ENCODE results near the gene TYW1B.
"Not testable (repeated sequence)": the region's sequence is repeated elsewhere in the genome, so short reads cannot be mapped to it uniquely, and the experiment has no call there.

The TYW1B gene

DNA sequence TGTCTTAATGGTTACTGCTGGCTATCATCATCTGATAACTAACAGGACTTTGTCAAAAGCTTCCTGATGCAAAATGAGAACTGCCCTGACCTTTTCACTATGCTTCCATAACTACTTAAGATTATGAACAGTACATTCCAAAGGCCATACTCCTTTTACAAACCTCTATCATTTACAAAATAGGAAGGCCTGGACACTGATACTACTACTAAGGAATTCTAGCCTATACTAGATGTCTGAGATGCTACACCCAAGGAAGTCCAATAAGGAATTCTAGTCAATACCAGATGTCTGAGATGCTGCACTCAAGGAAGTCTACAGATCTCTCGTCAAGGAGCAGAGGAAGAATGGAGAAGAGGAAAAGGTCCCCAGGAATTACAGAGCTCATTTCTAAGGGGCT is 130.9 kb downstream of the TYW1B start:
- not testable (repeated sequence) for DNase-seq (ENCODE audit: low read depth)

GRCh38 chr7:72696643-72697042 is 131.4 kb downstream of the TYW1B start:
- not testable (repeated sequence) for DNase-seq (ENCODE audit: low read depth)

GRCh38 chr7:72695482-72695881 is 132.5 kb downstream of the TYW1B start:
- DNase-seq (ENCODE audit: low read depth), result not testable (repeated sequence)

DNA sequence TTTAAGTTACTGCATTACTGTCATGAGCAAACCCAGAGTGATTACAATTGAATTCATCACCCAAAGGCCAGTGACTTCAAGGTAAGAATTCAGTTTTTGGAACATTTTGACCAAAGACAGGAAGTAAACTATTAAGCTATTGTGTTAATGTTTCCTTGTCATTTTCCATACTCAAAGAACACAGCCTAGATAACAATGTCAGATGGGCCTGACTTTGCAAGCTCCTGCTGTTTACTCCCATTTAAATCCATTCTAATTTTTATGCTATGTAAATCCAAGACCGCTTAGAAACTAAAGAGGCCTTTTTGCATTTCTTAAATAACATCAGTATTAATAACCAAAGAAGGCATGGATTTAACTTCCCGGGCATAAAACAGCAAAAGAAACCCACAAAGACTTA is 136.6 kb downstream of the TYW1B start:
- not testable (repeated sequence) for DNase-seq (ENCODE audit: low read depth)

DNA sequence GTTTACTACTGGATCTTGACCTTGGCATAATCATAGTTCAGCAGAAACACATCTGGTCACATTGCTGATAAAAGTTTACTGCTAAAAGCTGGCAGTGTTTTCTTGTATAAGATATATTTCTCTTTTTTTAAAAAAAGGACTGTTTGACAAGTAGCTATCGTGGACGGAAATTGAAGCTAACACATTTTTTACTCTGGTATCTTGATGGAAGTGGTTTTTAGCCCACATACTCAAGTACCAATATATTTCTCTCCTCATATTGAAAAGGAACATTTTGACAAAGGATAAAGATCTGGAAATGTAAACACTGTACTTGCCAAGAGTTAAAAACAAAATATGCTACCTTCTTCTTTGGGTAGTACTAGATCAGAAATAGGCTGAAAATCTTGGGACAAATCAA is 137.8 kb downstream of the TYW1B start:
- DNase-seq (ENCODE audit: low read depth), result not testable (repeated sequence)

DNA sequence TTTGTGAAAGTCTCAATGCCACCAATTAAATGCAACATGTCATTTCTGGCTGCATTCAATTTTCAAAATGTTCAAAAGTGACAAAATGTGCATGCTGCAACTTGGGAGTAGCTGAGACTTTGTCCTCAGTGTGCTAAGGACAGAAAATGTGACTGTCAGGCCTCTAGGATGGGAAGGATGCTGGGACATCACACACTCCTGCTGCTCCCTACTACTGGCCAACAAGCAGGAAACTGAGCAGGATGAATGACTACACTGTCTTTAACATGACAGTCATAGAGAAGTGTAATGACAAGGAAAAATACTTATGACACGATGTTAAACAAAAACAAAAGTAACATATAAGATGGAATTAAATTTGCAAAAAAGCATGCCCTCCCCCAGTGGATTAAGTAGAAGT is 138.7 kb downstream of the TYW1B start:
- DNase-seq (ENCODE audit: low read depth), result not testable (repeated sequence)

- DNase-seq (ENCODE audit: low read depth), result not testable (repeated sequence)
Observed at GRCh38 chr7:72681211-72681610, 146.8 kb downstream of the TYW1B start.

DNA sequence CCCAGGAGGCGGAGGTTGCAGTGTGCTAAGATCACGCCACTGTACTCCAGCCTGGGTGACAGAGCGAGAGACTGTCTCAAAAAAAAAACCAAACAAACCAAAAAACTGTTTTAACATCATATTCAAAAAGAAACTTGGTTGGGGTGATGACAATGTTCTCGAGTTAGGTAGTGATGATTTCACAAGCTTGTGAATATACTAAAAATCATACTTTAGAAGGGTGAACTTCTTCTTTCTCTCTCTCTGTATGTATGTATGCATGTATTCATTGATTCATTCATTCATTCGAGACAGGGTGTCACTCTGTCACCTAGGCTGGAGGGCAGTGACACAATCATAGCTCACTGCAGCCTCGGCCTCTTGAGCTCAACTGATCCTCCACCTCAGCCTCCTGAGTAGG is 151.1 kb downstream of the TYW1B start:
- DNase-seq (ENCODE audit: low read depth), result not testable (repeated sequence)

GRCh38 chr7:72676086-72676690 is 151.8 kb downstream of the TYW1B start:
- not testable (repeated sequence) for DNase-seq (ENCODE audit: low read depth)

DNA sequence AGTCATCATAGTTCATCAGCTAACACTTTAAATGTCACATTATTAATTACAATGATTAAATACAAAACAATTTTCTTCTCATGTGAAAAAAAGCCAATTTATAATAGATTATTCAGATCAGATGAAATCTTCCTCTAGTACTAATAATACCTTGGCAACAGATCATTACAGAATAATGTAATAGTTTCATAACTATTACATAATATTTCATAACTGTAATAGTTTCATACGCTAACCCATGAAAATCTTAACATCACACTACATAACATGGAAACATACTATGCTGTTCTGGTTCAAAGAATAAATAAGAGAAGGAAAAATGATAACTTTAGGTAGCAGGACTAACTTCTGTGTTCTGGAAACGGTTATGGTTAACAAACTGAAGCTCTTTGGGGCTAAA is 152.3 kb downstream of the TYW1B start:
- DNase-seq (ENCODE audit: low read depth), result not testable (repeated sequence)

GRCh38 chr7:72674394-72674793 is 153.6 kb downstream of the TYW1B start:
- DNase-seq (ENCODE audit: low read depth), result no peak

DNA sequence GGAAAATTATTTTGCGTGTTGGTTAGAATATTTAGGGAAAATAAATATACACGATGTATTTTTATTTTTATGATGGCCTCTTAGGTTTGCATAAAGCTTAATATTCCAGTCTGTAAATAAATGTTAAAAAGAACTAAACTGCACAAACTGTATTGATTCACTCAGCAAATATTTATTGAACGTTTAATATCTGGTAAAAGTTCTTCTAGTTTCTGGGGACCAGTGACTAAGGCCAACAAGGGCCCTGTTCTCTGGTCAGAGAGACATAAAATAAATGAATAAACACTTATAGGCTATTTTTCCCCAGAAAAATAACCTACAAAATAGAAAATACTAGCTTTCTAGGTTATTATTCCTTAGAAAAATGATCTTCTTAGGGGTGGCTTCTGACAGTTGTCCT is 157.2 kb downstream of the TYW1B start:
- not testable (repeated sequence) for DNase-seq (ENCODE audit: low read depth)

- DNase-seq (ENCODE audit: low read depth), result not testable (repeated sequence)
Observed at GRCh38 chr7:72668435-72668834, 159.6 kb downstream of the TYW1B start.

DNA sequence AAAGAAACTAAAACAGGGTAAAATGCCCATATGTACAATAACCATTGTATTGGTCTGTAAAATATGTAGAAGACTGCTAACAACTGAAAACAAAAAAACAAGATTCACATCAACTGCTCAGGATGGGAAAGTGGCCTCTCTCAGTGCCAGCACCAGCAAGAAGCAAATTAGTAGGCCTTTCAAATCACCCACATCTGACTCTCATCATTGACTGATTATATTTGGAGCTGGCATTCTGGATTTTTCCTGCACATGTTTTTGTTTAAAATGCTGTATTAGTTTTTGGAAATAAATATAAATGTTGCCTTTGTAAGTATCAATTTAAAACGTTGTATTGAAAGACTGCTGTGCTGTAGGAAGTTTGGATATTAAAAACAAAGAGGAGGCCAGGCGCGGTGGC is 161.0 kb downstream of the TYW1B start:
- not testable (repeated sequence) for DNase-seq (ENCODE audit: low read depth)

DNA sequence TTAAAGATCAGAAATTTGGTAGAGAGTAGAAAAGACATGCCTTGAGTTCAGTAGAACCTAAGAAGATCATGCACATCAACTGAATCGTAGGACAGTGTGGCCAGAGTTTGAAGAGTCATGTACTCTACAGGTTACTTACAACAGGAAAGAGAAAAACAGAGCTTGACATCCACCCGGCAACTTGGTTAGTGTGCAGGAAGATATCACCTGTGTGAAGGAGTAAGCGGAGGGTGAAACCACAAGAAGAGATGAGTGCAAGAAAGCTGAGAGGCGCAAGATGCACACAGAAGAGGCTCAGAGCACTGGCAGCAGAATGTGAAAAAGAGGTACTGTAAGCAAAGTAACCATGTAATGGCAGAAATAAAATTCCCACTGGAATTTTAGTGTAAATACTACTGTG is 179.4 kb downstream of the TYW1B start:
- not testable (repeated sequence) for DNase-seq (ENCODE audit: low read depth)

DNA sequence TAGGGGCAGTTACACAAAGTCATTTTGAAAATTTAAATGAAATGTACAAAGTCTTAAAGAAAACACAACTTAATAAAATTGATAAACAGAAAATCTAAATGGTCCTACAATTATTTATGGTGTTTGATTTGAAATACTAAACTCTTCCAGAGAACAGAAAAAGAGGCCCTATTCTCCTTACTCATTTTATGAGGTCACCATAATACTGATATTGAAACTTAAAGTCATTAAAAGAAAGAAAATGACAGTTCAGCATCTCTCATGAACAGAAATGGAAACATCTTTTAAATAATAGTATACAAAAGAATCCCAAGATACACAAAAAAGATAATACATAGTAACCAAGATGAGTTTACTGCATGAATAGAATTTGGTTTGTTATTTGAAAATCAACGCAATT is 184.3 kb downstream of the TYW1B start:
- not testable (repeated sequence) for DNase-seq (ENCODE audit: low read depth)

GRCh38 chr7:72641485-72642248 is 186.3 kb downstream of the TYW1B start:
- not testable (repeated sequence) for DNase-seq (ENCODE audit: low read depth)

- DNase-seq (ENCODE audit: low read depth), result not testable (repeated sequence)
Observed at GRCh38 chr7:72640740-72641139, 187.3 kb downstream of the TYW1B start.

- DNase-seq (ENCODE audit: low read depth), result not testable (repeated sequence)
Observed at GRCh38 chr7:72635273-72635908, 192.6 kb downstream of the TYW1B start.

DNA sequence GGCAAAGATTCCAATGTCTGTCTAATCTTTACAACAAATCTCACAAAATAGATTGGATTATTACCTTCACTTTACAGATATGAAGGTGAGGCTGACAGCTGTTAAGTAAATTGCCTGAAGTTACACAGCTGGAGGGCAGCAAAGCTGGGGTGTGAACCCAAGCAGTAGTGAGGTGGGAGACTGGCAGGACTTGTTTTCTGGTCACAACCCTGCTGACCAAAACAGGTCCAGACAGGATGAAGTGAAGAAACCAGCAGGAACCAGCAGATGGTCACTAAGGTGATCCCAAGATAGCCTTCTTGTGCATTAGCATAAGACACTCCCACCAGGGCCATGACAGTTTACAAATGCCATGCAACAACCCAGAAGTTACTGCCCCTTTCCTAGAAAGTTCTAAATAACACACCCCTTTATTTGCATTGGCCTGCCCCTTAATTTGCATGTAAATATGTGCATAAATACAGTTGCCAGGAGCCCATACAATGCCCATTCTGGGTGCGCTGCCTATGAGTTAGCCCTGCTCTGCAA is 195.2 kb downstream of the TYW1B start:
- DNase-seq (ENCODE audit: low read depth), result not testable (repeated sequence)

DNA sequence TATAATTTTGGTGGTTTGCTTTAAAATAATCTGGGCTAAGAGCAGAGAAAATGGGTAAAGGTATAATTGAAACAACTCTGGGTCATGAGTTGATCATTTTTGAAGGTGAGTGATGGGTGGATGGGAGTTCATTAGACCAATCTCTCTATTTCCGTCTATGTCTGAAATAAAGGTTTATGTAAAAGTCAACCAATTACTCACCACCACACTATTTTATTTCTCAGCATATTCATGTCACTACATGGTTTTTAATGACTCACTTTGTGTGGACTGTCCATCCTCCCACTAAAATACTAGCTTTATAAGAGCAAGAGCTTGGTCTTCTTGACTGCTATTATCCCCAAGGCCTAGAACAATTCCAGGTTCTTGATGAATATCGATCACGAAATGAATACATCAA is 199.6 kb downstream of the TYW1B start:
- not testable (repeated sequence) for DNase-seq (ENCODE audit: low read depth)

DNA sequence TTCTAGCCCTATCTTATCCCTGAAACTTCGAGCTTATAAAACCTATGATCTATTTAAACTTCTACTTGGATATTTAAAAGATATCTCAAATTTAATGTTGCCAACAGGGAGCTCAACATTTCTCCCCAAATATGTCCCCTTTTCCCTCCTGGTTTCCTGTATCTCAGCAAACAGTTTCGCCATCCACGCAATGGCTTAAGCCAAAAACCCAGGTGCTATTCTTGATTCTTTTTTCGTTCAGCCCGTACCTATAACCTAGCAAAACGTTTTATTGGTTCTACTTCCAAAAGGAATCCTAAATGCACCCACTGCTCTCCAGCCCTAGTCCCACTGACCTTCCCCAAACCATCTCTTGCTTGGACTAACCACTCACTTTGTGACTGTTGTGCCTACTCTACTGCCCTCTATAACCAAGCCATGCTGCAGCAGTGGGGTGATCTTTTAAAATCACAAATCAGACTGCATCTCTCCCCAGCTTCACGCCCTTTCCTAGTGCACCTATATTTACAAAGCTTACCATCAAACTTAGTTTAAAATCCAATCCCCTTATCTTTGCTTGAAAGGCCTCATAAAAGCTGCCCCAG is 201.5 kb downstream of the TYW1B start:
- not testable (repeated sequence) for DNase-seq (ENCODE audit: low read depth)
